Astrocyte of the spinal cord (primary cell): ENCODE data around the gene OR10D3.
"Not testable (repeated sequence)": the region's sequence is repeated elsewhere in the genome, so short reads cannot be mapped to it uniquely, and the experiment has no call there.

Source experiments
- DNase-seq: peaks from one replicate; pipeline ENCODE4 v3.0.0; 2011; ENCODE audit warnings: low read depth, low spot score
- H3K4me3 ChIP-seq: 2 replicates; pipeline ENCODE4 v1.5.1; 2011; ENCODE audit warnings: low read depth, mild to moderate bottlenecking, low read length, moderate library complexity
- in situ Hi-C: cut with HindIII; loops from 2 replicates; pipeline ENCODE4 v1.10.0; 2017; ENCODE audit warnings: low sequenced_read_pairs
- TF ChIP-seq, protein P1 (sequence below): IDR thresholded peaks from 2 replicates; pipeline ENCODE4 v1.5.1; 2012; ENCODE audit warnings: low read depth, mild to moderate bottlenecking, low read length, inconsistent platforms

OR10D3 gene

DNA sequence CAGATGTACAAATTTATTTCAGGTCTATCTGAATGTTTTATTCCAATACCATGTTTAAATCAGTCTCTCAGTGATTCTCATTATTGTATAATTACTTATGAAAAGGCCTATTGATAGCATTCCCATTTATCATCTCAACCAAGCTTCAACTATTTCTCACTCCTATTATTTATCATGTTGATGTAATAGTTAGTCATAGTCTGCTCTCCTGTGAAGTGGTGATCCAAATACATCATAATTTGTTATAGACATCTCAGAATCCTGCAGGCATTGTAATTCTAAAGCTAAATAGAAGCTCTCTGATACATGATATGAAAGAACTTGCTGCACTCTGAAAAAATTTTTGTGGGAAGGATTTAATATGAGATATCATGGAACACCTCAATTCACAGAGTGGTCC, 36.0 kb downstream of the OR10D3 start:
- in situ Hi-C loops, result no loop called here

DNA sequence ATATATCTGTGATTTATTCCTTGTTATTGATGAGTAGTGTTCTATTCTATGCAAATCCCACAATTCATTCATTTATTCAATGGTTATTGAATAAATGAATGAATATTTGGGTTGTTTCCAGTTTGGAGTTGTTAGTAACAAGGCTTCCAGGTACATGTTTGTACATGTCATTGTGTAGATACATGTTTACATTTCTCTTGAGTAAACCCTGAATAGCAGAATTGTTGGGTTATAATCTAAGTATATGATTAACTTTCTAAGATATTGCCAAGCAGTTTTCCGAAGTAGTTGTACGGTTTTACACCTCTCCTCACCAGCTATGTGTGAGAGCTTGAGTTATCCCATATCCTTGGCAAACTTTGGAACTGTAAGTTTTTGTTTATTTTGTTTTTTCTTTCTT, 39.3 kb downstream of the OR10D3 start:
- H3K4me3 ChIP-seq, result no peak overlapping the region
- no peak for DNase-seq
- in situ Hi-C loops, result no loop called here
- TF ChIP-seq, protein P1, sequence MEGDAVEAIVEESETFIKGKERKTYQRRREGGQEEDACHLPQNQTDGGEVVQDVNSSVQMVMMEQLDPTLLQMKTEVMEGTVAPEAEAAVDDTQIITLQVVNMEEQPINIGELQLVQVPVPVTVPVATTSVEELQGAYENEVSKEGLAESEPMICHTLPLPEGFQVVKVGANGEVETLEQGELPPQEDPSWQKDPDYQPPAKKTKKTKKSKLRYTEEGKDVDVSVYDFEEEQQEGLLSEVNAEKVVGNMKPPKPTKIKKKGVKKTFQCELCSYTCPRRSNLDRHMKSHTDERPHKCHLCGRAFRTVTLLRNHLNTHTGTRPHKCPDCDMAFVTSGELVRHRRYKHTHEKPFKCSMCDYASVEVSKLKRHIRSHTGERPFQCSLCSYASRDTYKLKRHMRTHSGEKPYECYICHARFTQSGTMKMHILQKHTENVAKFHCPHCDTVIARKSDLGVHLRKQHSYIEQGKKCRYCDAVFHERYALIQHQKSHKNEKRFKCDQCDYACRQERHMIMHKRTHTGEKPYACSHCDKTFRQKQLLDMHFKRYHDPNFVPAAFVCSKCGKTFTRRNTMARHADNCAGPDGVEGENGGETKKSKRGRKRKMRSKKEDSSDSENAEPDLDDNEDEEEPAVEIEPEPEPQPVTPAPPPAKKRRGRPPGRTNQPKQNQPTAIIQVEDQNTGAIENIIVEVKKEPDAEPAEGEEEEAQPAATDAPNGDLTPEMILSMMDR, result no peak

More for the DNA sequence above, 36.0 kb downstream of the OR10D3 start:
- no peak overlapping the region for H3K4me3 ChIP-seq
- TF ChIP-seq, protein P1, result no peak
- DNase-seq, result no peak

DNA sequence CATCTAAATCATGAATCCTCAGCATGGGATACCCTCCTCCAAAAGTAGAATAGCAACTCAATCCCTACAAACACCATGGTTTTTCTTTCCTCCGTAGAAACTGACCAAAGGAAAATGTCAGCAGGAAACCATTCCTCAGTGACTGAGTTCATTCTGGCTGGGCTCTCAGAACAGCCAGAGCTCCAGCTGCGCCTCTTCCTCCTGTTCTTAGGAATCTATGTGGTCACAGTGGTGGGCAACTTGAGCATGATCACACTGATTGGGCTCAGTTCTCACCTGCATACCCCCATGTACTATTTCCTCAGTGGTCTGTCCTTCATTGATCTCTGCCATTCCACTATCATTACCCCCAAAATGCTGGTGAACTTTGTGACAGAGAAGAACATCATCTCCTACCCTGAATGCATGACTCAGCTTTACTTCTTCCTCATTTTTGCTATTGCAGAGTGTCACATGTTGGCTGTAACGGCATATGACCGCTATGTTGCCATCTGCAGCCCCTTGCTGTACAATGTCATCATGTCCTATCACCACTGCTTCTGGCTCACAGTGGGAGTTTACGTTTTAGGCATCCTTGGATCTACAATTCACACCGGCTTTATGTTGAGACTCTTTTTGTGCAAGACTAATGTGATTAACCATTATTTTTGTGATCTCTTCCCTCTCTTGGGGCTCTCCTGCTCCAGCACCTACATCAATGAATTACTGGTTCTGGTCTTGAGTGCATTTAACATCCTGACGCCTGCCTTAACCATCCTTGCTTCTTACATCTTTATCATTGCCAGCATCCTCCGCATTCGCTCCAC, 41.7 kb downstream of the OR10D3 start:
- DNase-seq, in situ Hi-C loops, H3K4me3 ChIP-seq: not testable (repeated sequence)

DNA sequence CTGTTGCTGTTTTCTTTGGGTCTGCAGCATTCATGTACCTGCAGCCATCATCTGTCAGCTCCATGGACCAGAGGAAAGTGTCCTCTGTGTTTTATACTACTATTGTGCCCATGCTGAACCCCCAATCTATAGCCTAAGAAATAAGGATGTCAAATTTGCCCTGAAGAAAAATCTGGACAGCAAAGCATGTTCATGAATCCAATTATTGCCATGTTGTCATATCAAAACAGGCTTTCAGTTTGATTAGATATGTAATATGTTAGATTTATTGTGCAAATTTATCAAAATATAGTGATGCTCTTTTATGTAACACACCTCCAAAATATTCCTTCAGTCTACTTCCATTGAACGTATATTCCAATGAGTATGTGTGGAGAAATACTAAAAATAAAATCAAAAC, 42.3 kb downstream of the OR10D3 start:
- in situ Hi-C loops, result no loop called here
- TF ChIP-seq, protein P1, result no peak
- no peak overlapping the region for H3K4me3 ChIP-seq
- DNase-seq, result no peak

DNA sequence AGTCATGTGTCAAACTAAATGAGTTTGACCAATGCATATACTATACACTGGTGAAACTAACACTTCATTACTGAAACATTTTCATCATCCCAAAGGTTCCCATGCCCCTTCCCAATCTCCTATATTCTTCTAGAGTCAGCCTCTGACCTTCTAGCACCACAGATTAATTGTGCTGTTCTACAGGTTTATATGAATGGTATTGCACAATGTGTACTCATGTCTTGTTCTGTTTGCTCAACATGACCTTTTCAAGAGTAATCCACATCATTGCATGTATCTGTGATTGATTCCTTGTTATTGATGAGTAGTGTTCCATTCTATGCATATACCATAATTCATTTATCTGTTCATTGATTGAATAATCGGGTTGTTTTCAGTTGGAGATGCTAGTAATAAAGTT, 50.2 kb downstream of the OR10D3 start:
- DNase-seq, result no peak
- TF ChIP-seq, protein P1, result no peak
- no peak overlapping the region for H3K4me3 ChIP-seq
- in situ Hi-C loops, result no loop called here
